GM12873 (cell line): ENCODE results near the gene ELAC1.

ENCODE experiments used
- TF ChIP-seq, protein P1 (sequence below): IDR thresholded peaks from 2 replicates; pipeline ENCODE4 v1.5.1; 2012; ENCODE audit warnings: low read depth, mild to moderate bottlenecking, moderate library complexity, low read length, control low read depth; ENCODE audit not compliant: insufficient read depth; ENCODE audit errors: missing control alignments

The ELAC1 gene

DNA sequence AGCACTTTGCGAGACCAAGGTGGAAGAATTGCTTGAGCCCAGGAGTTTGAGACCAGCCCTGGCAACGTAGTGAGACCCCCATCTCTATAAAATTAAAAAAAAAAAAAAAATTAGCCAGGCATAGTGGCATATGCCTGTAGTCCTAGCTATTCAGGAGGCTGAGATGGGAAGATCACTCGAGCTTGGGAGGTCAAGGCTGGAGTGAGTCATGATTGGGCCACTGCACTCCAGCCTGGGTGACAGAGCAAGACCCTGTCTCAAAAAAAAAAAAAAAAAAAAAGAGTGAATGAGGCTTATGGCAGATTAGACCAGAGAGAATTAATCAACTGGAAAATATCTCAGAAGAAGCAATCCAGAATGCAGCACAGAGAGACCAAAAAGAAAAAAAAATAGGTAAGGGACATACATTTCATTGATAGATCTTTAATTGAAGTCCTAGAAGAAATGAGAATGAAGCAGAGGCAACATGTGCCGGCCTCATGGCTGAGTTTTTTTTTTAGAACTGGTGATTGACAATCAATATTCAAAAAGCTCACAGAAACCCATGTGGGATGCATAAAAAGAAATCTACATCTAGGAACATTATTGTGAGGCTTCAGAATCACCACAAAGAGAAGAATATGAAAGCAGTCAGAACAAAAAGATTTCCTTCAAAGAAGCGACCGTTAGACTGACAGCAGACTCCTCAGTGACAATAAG is 32.2 kb upstream of the ELAC1 start:
- TF ChIP-seq, protein P1, sequence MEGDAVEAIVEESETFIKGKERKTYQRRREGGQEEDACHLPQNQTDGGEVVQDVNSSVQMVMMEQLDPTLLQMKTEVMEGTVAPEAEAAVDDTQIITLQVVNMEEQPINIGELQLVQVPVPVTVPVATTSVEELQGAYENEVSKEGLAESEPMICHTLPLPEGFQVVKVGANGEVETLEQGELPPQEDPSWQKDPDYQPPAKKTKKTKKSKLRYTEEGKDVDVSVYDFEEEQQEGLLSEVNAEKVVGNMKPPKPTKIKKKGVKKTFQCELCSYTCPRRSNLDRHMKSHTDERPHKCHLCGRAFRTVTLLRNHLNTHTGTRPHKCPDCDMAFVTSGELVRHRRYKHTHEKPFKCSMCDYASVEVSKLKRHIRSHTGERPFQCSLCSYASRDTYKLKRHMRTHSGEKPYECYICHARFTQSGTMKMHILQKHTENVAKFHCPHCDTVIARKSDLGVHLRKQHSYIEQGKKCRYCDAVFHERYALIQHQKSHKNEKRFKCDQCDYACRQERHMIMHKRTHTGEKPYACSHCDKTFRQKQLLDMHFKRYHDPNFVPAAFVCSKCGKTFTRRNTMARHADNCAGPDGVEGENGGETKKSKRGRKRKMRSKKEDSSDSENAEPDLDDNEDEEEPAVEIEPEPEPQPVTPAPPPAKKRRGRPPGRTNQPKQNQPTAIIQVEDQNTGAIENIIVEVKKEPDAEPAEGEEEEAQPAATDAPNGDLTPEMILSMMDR: no peak

- TF ChIP-seq, protein P1: no peak
Observed at GRCh38 chr18:50937183-50937582, 30.7 kb upstream of the ELAC1 start.

- TF ChIP-seq, protein P1: no peak
Observed at GRCh38 chr18:50938912-50939311, 28.9 kb upstream of the ELAC1 start.

DNA sequence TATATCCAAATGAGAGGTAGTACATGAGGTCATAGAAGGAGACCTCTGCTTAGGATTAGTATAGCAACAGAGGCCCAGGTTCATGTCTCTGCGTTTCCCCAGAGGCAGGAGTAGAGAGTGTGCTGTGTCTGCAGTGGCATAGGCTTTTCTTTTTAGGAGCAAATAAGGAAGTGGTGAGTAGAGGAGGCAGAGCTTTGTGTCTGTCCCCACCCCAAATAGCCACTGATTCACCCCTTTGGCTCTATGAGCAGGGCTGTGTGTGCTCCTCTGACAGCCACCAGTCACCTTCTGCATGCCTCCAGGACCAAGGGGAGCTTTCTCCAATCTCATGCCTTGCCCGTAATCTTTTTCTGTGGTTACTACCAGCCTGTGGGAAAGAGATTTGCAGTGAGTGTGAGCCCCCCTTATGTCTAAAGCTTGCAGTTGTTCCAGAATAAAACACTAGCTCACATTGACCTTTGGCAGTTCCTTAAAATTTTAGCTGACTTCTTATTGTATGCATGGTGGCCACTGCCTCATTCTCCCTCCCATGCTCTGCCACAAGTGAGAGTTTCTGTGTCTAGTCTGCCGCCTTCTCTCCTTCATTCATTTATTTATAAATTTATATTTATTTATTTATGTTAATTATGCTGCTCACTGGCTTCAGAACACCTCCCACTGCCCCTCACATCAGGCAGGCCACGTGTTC is 23.5 kb upstream of the ELAC1 start:
- TF ChIP-seq, protein P1: no peak

DNA sequence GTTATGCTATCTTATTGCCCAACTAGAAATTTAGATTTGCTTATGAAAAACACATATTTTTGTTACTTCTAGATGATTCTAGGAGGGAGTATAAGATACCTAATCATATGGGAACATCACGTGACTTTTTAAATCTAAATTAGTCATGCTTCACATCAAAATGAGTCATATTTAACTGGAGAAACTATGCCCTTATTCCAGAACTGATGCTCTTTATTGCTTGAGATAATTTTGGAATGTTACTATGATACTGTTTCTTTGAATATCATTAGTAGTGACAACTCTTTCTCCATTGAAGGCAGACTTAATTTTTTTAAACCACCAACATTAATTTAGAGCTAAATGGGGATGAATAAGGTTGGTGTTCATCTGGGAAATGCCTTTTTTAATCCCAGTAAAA is 19.9 kb upstream of the ELAC1 start:
- TF ChIP-seq, protein P1: no peak

DNA sequence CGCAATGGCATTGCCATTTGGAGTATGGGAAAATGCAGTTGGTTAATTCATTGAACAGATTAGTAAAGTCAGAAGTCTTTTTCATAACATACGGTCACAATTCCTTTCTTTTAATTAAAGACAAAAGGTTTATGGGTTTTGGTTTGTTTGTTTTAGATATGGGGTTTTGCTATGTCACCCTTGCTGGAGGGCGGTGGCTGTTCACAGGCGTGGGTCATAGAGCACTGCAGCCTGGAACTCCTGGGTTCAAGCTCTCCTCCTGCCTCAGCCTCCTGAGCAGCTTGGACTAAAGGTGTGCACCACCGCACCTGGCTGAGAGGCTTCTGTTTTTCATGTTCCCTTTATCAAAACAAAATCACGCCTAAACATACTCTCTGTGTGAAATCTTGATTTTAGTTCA is 18.7 kb upstream of the ELAC1 start:
- TF ChIP-seq, protein P1: no peak

DNA sequence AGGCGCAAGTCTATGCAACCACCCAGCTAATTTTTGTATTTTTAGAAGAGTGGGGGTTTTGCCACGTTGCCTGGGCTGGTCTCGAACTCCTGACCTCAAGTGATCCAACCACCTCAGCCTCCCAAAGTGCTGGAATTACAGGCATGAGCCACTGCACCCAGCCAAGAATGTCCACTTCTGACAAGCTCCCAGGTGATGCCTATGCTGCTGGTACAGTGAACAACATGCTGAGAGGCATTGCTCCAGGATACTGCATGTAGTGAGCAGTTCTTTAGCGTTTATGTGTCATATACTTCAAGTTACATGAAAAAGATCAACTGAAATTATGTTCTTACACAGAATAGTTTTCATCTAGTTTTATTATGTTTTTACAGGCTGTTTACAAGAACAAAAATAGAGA is 17.2 kb upstream of the ELAC1 start:
- TF ChIP-seq, protein P1: no peak
